Colonic mucosa (tissue), 4 donors: Measurements from ENCODE around the gene HHIP. TPM values are rescaled to one million over a fixed set of nuclear protein-coding genes. Genes with fewer than 3 reads are reported as not detected.

Experiments used
- DNase-seq: peaks from one replicate; pipeline ENCODE4 v3.0.0-alpha.2; 2020
- H3K27ac ChIP-seq: fragments of 200-600 bp; one replicate; pipeline ENCODE4 v1.8.0; 2021
- H3K27me3 ChIP-seq: fragments of 200-600 bp; one replicate; pipeline ENCODE4 v1.8.0; 2021
- H3K36me3 ChIP-seq: fragments of 200-600 bp; one replicate; pipeline ENCODE4 v1.8.0; 2021
- H3K4me1 ChIP-seq: fragments of 200-600 bp; one replicate; pipeline ENCODE4 v1.8.0; 2021; ENCODE audit warnings: mild to moderate bottlenecking
- H3K4me3 ChIP-seq: fragments of 200-600 bp; one replicate; pipeline ENCODE4 v1.8.0; 2021
- H3K9ac ChIP-seq, 2 donors: one replicate each; pipeline ENCODE4 v1.7.0; 2013; ENCODE audit warnings: control low read depth in 2 of 2, low read depth in 2 of 2, low read length in 2 of 2
- H3K9me3 ChIP-seq: fragments of 200-600 bp; one replicate; pipeline ENCODE4 v1.8.0; 2021
- CTCF ChIP-seq: fragments of 200-600 bp; IDR thresholded peaks from one replicate; pipeline ENCODE4 v1.8.0; 2022; ENCODE audit warnings: antibody characterized with exemption, mild to moderate bottlenecking
- intact Hi-C: fragments of 100-400 bp; cut with DNase I; formaldehyde crosslinking; loops from one replicate; pipeline ENCODE4 v1.14.1; 2022
- total RNA-seq, 2 donors: library from RNA; stranded (reverse); fragmentation: NEBNext Ultra II Directional in 1 of 2; extraction: Animal tissue kit (Norgen Biotek cat#: 25700) in 1 of 2; gene quantifications; one replicate each; pipeline ENCODE4 v1.2.1, GENCODE V29; 2021
- donor health status: healthy.
- donor health status: DM: no; HTN: no; CAD: no.
- donor health status: DM: no; HTN: no; CAD: no.

Gene HHIP
- total RNA-seq, 2 donors from 2014 or later, result 4.2 to 5.9 TPM

- Histone ChIP-seq H3K27me3 (no peaks in the 10 kb centered on the region), H3K4me3 (no peak overlapping the region), H3K4me1 (no peaks in the 10 kb centered on the region), H3K36me3 (no peaks in the 10 kb centered on the region), H3K9ac (no peak overlapping the region), H3K27ac (no peak overlapping the region), H3K9me3 (no peaks in the 10 kb centered on the region)
- no peak for TF ChIP-seq CTCF
- DNase-seq, result no peak
- intact Hi-C loops, result no loop called here
Observed at GRCh38 chr4:144734522-144734921, 88.6 kb downstream of the HHIP start.

GRCh38 chr4:144738649-144739048 is 92.7 kb downstream of the HHIP start:
- no peaks in the 10 kb centered on the region for H3K4me1 ChIP-seq
- H3K27ac ChIP-seq, result no peak overlapping the region
- no peak for DNase-seq
- no peak overlapping the region for H3K9ac ChIP-seq
- H3K36me3 ChIP-seq, result no peaks in the 10 kb centered on the region
- H3K9me3 ChIP-seq, result no peaks in the 10 kb centered on the region
- TF ChIP-seq CTCF, result no peak
- intact Hi-C loops, result no loop called here
- H3K4me3 ChIP-seq, result no peak overlapping the region
- no peaks in the 10 kb centered on the region for H3K27me3 ChIP-seq

- Histone ChIP-seq H3K4me3 (no peak overlapping the region), H3K27ac (no peak overlapping the region), H3K36me3 (no peaks in the 10 kb centered on the region), H3K9ac (no peak overlapping the region), H3K9me3 (no peaks in the 10 kb centered on the region), H3K27me3 (no peaks in the 10 kb centered on the region), H3K4me1 (no peaks in the 10 kb centered on the region)
- no peak for DNase-seq
- intact Hi-C loops, result no loop called here
- no peak for TF ChIP-seq CTCF
Observed at GRCh38 chr4:144739511-144740033, 93.6 kb downstream of the HHIP start.

- Histone ChIP-seq H3K27ac (no peak overlapping the region), H3K36me3 (no peaks in the 10 kb centered on the region), H3K9ac (no peak overlapping the region), H3K4me3 (no peak overlapping the region), H3K27me3 (no peaks in the 10 kb centered on the region), H3K4me1 (no peaks in the 10 kb centered on the region), H3K9me3 (no peaks in the 10 kb centered on the region)
- intact Hi-C loops, result no loop called here
- DNase-seq, result no peak
- TF ChIP-seq CTCF, result no peak
Observed at GRCh38 chr4:144740316-144740715, 94.4 kb downstream of the HHIP start.

GRCh38 chr4:144748814-144749555 is 103.0 kb downstream of the HHIP start:
- DNase-seq, result no peak
- intact Hi-C loops, result no loop called here
- H3K9me3 ChIP-seq, result no peaks in the 10 kb centered on the region
- H3K4me1 ChIP-seq, result no peaks in the 10 kb centered on the region
- no peaks in the 10 kb centered on the region for H3K27me3 ChIP-seq
- no peak overlapping the region for H3K27ac ChIP-seq
- no peak overlapping the region for H3K4me3 ChIP-seq
- H3K36me3 ChIP-seq, result no peaks in the 10 kb centered on the region
- H3K9ac ChIP-seq, result no peak overlapping the region
- TF ChIP-seq CTCF, result no peak
